IgD-negative memory B cell (primary cell): Measurements from ENCODE around the gene RAD51B. TPM values are rescaled to one million over a fixed set of nuclear protein-coding genes. Genes with fewer than 3 reads are reported as not detected.
"Not testable (repeated sequence)": the region's sequence is repeated elsewhere in the genome, so short reads cannot be mapped to it uniquely, and the experiment has no call there.

Experiments
- H3K27ac Mint-ChIP-seq, 3 donors: one replicate each; pipeline ENCODE4 v1.8.0; 2020 to 2022; ENCODE audit warnings: mild to moderate bottlenecking in 3 of 3, mixed read lengths in 3 of 3, moderate library complexity in 1 of 3
- H3K27me3 Mint-ChIP-seq: one replicate; pipeline ENCODE4 v1.8.0; 2021; ENCODE audit warnings: mixed read lengths
- H3K36me3 Mint-ChIP-seq: one replicate; pipeline ENCODE4 v1.8.0; 2020; ENCODE audit warnings: mild to moderate bottlenecking, mixed read lengths
- H3K4me1 Mint-ChIP-seq, 3 donors: one replicate each; pipeline ENCODE4 v1.8.0; 2020 to 2022; ENCODE audit warnings: mixed read lengths in 3 of 3, mild to moderate bottlenecking in 1 of 3
- H3K4me3 Mint-ChIP-seq, 4 donors: one replicate each; pipeline ENCODE4 v1.8.0; 2020 to 2022; ENCODE audit warnings: mild to moderate bottlenecking in 4 of 4, mixed read lengths in 4 of 4, moderate library complexity in 3 of 4
- H3K9me3 Mint-ChIP-seq, 3 donors: one replicate each; pipeline ENCODE4 v1.8.0; 2020 to 2021; ENCODE audit warnings: mixed read lengths in 3 of 3, mild to moderate bottlenecking in 1 of 3
- polyA plus RNA-seq: library from polyadenylated mRNA; unstranded; fragments of 300-500 nt; fragmentation: Illumina TruSeq; gene quantifications from one replicate; pipeline ENCODE4 v1.2.3, GENCODE V29; 2021

The RAD51B gene
- polyA plus RNA-seq, 1 donor from 2014 or later, result 24.9 TPM

DNA sequence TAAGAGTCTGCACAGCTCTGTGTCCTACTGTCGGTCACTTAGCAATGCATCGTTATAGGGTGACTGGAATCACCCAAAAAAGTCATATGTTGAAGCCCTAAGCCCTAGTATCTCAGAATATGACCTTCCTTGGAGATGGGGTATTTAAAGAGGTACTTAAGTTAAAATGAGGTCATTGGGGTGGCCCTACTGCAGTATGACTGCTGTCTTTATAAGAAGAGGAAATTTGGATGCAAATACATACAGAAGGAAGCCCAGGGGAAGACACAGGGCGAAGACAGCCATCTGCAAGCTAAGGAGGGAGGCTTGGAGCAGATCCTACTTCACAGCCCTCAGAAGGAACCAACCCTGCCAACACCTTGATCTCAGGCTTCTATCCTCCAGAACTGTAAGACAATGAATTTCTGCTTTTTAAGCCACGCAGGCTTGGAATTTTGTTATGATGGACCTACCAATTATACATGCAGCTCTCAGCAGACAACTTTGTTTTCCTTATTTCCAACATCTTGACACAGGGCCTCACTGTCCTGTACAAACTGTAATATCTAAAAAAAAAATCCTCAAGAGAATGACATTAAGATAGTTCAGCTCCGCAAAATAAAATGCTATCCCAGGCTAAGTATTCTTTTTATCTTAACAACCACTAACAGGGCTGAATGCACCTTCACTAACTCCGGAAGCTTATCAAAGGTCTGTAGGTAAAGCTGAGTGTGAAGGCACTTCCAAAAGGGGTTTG, 932.9 kb downstream of the RAD51B start:
- no peak overlapping the region for H3K4me3 Mint-ChIP-seq
- H3K36me3 Mint-ChIP-seq, result no peaks in the 10 kb centered on the region
- no peaks in the 10 kb centered on the region for H3K27me3 Mint-ChIP-seq
- peaks cover 2 to 6% (median 5%) of the 10 kb centered on the region in 3 donors for H3K4me1 Mint-ChIP-seq
- no peak overlapping the region for H3K27ac Mint-ChIP-seq
- H3K9me3 Mint-ChIP-seq, result no peaks in the 10 kb centered on the region

DNA sequence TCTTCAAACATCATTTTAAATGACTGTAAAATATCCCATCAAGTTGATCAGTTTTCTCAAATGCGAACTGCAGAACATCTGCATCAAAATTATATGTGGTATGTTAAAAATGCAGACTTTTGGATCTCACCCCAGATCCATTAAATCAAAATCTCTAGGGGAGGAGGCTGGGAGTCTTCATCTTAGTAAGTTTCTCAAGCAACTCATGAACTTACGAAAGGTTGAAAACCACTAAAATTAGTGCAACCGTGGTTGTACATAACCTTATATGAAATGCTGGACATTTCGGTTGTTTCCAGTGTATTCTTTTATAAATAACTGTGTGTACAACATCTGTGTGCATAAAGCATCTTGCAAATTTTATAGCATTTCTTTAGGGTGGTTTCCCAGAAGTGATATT, 934.1 kb downstream of the RAD51B start:
- Mint-ChIP-seq H3K9me3 (no peaks in the 10 kb centered on the region), H3K4me1 (peaks cover 2 to 11% (median 10%) of the 10 kb centered on the region in 3 donors), H3K27ac (no peak overlapping the region), H3K27me3 (no peaks in the 10 kb centered on the region), H3K4me3 (no peak overlapping the region), H3K36me3 (no peaks in the 10 kb centered on the region)

DNA sequence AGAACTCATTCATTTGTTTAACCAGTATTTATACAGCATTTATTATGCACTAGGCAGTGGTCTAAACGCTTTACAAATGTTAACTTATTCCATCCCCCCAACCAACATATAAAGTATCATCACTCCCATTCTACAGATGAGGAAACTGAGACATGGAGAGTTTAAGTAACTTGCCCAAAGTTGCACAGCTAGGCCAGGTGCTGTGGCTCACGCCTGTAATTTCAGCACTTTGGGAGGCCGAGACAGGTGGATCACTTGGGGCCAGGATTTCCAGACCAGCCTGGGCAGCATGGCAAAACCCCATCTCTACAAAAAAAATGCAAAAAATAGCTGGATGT, 935.4 kb downstream of the RAD51B start:
- no peak overlapping the region for H3K4me3 Mint-ChIP-seq
- peaks cover 2 to 16% (median 10%) of the 10 kb centered on the region in 3 donors for H3K4me1 Mint-ChIP-seq
- no peaks in the 10 kb centered on the region for H3K9me3 Mint-ChIP-seq
- H3K27ac Mint-ChIP-seq, result no peak overlapping the region
- no peaks in the 10 kb centered on the region for H3K36me3 Mint-ChIP-seq
- no peaks in the 10 kb centered on the region for H3K27me3 Mint-ChIP-seq

GRCh38 chr14:68756000-68756481, 936.5 kb downstream of the RAD51B start:
- Mint-ChIP-seq H3K9me3 (no peaks in the 10 kb centered on the region), H3K27ac (no peak overlapping the region), H3K27me3 (no peaks in the 10 kb centered on the region), H3K4me3 (no peak overlapping the region), H3K36me3 (no peaks in the 10 kb centered on the region), H3K4me1 (peaks cover 2 to 16% (median 9%) of the 10 kb centered on the region in 3 donors)

DNA sequence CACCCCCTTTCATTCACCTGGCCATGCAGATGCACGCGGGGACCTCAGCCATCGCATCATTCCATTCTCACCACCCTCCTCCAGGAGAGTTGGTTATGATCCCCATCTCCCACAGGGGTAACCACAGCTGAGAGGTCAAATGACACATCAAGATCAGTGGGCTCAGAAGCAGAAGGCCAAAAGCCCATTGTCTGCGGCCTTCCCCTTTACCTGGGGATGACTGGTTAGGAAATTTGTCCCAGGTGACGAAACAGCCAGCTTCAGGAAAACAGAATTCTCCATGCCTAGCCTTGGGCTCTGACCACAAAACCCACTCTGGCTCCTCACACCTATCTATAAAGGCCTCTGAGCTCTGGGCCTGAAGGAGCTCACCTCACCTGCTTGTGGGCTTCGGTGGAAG, 937.2 kb downstream of the RAD51B start:
- H3K27ac Mint-ChIP-seq, result no peak overlapping the region

GRCh38 chr14:68757618-68758081, 938.1 kb downstream of the RAD51B start:
- no peaks in the 10 kb centered on the region for H3K27me3 Mint-ChIP-seq
- H3K27ac Mint-ChIP-seq, result peak overlapping the region in 1 of 3 donors; percentile 33
- no peak overlapping the region for H3K4me3 Mint-ChIP-seq
- no peaks in the 10 kb centered on the region for H3K36me3 Mint-ChIP-seq
- H3K9me3 Mint-ChIP-seq, result no peaks in the 10 kb centered on the region
- H3K4me1 Mint-ChIP-seq, result peaks cover 2 to 16% (median 10%) of the 10 kb centered on the region in 3 donors

More for the DNA sequence above, 937.2 kb downstream of the RAD51B start:
- Mint-ChIP-seq H3K27me3 (no peaks in the 10 kb centered on the region), H3K36me3 (no peaks in the 10 kb centered on the region), H3K4me1 (peaks cover 2 to 16% (median 9%) of the 10 kb centered on the region in 3 donors), H3K9me3 (no peaks in the 10 kb centered on the region), H3K4me3 (no peak overlapping the region)

DNA sequence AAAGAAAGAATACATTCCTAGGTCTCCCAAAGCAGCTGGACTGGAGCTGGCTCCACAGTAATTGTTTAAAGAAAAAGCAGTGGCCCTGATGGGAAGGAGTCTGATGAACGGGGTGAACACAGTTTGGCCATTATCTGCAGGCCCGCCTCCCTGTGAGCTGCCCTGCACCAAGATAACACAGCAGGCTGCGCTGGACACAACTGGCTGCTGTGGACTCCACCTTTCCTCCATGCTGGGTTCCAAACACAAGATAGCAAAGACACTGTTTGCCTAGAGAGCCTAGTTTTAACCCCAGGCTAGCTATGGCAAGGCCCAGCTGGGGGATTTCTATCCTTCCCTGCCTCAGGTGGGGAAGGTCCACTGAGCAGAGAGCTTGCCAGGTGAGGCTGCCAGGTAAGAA, 938.7 kb downstream of the RAD51B start:
- Mint-ChIP-seq H3K4me1 (peaks cover 2 to 16% (median 10%) of the 10 kb centered on the region in 3 donors), H3K27ac (peak overlapping the region in 2 of 3 donors; percentile 33 to 46), H3K4me3 (peak overlapping the region in 1 of 4 donors; percentile 17), H3K9me3 (no peaks in the 10 kb centered on the region), H3K36me3 (no peaks in the 10 kb centered on the region), H3K27me3 (no peaks in the 10 kb centered on the region)

DNA sequence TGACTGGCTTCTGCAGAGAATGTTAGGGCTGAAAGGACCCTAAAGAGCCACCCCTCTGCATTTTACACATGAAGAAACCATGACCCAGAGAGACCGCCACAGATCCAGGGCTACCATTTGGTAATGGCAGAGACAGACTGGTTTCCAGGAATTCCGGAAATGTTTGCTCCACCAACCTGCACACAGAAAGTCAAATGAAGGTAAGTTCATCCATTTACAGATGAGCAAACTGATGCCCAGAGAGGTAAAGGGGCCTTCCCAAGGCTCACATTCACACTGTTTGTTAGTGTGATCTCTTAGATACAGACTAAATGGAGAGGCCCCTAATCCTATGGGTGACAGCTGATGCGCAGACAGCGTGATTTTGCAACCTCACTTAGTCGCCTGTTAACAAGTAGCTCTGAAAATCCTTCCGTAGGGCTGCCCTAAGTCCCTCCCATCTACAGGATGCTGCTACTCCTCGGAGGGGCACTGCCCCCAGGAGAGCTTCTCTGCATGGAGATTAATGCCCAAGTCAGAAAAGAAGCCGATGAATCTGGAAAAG, 939.5 kb downstream of the RAD51B start:
- H3K9me3 Mint-ChIP-seq, result no peaks in the 10 kb centered on the region
- no peak overlapping the region for H3K27ac Mint-ChIP-seq
- no peaks in the 10 kb centered on the region for H3K27me3 Mint-ChIP-seq
- H3K36me3 Mint-ChIP-seq, result no peaks in the 10 kb centered on the region
- no peak overlapping the region for H3K4me3 Mint-ChIP-seq
- H3K4me1 Mint-ChIP-seq, result peaks cover 2 to 16% (median 10%) of the 10 kb centered on the region in 3 donors

- no peaks in the 10 kb centered on the region for H3K9me3 Mint-ChIP-seq
- peaks cover 2% of the 10 kb centered on the region for H3K36me3 Mint-ChIP-seq
- peaks cover 2 to 16% (median 10%) of the 10 kb centered on the region in 3 donors for H3K4me1 Mint-ChIP-seq
- no peak overlapping the region for H3K27ac Mint-ChIP-seq
- H3K27me3 Mint-ChIP-seq, result no peaks in the 10 kb centered on the region
- H3K4me3 Mint-ChIP-seq, result no peak overlapping the region
These were observed 940.4 kb downstream of the RAD51B start for GRCh38 chr14:68759937-68760336.

- Mint-ChIP-seq H3K27ac (no peak overlapping the region), H3K9me3 (no peaks in the 10 kb centered on the region), H3K36me3 (peaks cover 2% of the 10 kb centered on the region), H3K4me3 (no peak overlapping the region), H3K4me1 (peaks cover 2 to 16% (median 10%) of the 10 kb centered on the region in 3 donors), H3K27me3 (no peaks in the 10 kb centered on the region)
These were observed 941.2 kb downstream of the RAD51B start for GRCh38 chr14:68760761-68761160.

DNA sequence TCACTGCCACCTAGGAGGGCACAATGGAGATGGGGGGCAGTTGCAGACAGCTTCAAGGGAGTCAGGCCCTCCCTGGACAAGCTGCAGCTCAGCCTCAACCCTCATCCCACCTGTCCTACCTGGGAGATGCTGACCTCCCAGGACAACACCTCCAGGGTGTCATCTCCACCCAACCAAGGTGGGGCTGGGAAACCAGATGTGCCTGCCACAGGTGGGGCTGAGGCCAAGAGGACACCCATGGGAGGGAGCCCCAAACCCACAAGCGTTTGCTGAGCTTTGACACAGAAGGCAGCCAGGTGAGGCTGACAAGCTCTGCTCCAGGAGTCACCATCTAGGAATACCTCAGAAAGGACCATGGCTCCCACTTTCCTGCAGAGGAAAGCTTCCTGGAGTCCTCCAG, 941.8 kb downstream of the RAD51B start:
- Mint-ChIP-seq H3K36me3 (peaks cover 2% of the 10 kb centered on the region), H3K4me3 (no peak overlapping the region), H3K27ac (no peak overlapping the region), H3K9me3 (no peaks in the 10 kb centered on the region), H3K4me1 (peaks cover 2 to 16% (median 10%) of the 10 kb centered on the region in 3 donors), H3K27me3 (no peaks in the 10 kb centered on the region)

- Mint-ChIP-seq H3K27ac (peak overlapping the region in 1 of 3 donors; percentile 86), H3K9me3 (no peaks in the 10 kb centered on the region), H3K4me3 (no peak overlapping the region), H3K36me3 (peaks cover 3% of the 10 kb centered on the region), H3K27me3 (no peaks in the 10 kb centered on the region), H3K4me1 (peaks cover 0 to 6% (median 3%) of the 10 kb centered on the region in 3 donors)
These were observed 943.6 kb downstream of the RAD51B start for GRCh38 chr14:68762953-68763764.

DNA sequence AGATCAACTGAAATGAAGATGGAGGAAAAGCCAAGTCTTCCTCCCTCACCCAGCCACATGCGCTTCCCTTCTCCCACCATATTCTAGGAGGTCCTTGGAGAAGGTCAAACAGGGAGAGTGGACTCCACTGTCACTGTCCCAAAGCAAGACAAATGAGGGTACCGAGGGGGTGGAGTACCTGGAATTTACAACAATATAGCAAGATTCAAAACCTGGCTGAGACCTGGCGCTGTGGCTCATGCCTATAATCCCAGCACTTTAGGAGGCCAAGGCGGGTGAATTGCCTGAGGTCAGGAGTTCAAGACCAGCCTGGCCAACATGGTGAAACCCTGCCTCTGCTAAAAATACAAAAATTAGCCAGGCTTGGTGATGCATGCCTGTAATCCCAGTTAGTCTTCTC, 944.3 kb downstream of the RAD51B start:
- H3K4me3 Mint-ChIP-seq, H3K4me1 Mint-ChIP-seq, H3K9me3 Mint-ChIP-seq, H3K36me3 Mint-ChIP-seq, H3K27me3 Mint-ChIP-seq: not testable (repeated sequence)
- H3K27ac Mint-ChIP-seq, result peak overlapping the region in 1 of 3 donors; percentile 86

- H3K4me1 Mint-ChIP-seq, result peaks cover 0 to 3% (median 2%) of the 10 kb centered on the region in 3 donors
- H3K27ac Mint-ChIP-seq, result no peak overlapping the region
- H3K36me3 Mint-ChIP-seq, result peaks cover 3% of the 10 kb centered on the region
- H3K4me3 Mint-ChIP-seq, result no peak overlapping the region
- H3K27me3 Mint-ChIP-seq, result no peaks in the 10 kb centered on the region
- no peaks in the 10 kb centered on the region for H3K9me3 Mint-ChIP-seq
These were observed 947.0 kb downstream of the RAD51B start for GRCh38 chr14:68766299-68767247.
